HG03575 (cell line): ENCODE results near the gene RAB11A.

ENCODE experiments used
- ATAC-seq: cut with Tn5 transposase; IDR thresholded peaks from one replicate; pipeline ENCODE4 v1.9.1; 2021; ENCODE audit not compliant: unreplicated experiment, insufficient number of reproducible peaks, low FRiP score; ENCODE audit errors: extremely low read depth

Gene RAB11A

GRCh38 chr15:65927545-65927944 lies 58.3 kb downstream of the RAB11A start:
- no peak for ATAC-seq

DNA sequence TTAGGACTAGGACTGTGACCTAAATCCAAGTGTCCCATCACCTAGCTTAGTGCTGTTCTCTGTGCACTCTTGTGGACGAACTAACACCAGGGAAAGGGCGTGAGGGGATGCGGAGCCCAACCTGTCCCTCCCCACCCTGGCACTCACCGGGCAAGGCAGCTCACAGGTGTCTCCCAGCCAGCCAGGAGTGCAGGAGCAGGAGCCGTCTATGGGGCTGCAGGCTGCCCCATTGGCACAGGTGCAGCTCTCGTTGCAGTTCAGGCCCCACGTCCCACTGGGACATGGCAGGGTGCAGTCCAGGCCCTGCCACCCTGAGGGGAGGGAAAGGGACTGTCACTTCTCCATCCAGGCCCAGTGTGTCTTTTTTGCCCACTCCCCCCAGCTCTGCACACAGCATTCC lies 60.3 kb downstream of the RAB11A start:
- no peak for ATAC-seq

DNA sequence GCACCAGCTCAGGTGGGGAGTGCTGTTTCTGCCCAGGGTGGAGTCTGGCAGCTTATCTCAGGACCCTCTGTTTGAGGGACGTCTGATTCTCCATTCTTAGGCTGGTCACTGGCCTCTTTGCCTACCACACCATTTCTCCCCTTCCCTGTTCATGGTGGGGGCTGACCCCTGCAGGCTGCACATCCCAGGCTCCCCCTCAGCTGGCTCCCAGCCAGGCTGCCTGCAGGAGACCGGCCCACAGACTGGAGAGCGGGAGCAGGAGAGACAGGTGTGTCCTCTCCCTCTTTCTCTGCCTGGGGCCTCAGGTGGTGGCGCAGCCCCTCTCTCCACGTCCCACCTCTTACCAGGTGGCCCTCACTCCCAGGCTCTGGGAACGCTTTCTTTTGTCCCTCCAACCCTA lies 60.8 kb downstream of the RAB11A start:
- no peak for ATAC-seq

GRCh38 chr15:65931221-65931620 lies 61.9 kb downstream of the RAB11A start:
- ATAC-seq: no peak

DNA sequence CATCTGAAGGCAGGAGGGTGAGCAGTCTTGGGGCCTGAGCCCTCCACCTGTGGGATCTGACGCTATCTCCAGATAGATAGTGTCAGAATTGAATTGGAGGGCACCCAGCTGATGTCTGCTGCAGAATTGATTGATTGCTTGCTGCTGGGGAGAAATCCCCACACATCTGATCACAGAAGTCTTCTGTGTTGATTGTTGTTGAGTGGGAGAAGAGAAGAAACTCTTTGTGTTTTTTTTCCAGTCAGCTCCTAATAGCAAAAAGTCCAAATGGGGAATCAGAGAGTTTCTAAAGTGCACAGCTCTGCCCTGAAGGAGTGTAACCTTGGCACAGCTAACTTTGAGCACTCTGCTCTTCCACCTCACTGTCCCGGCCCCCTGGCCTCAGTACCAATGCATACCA lies 66.1 kb downstream of the RAB11A start:
- ATAC-seq: no peak

- no peak for ATAC-seq
Observed at GRCh38 chr15:65936282-65936681, 67.0 kb downstream of the RAB11A start.

- ATAC-seq: no peak
Observed at GRCh38 chr15:65937054-65937453, 67.8 kb downstream of the RAB11A start.

DNA sequence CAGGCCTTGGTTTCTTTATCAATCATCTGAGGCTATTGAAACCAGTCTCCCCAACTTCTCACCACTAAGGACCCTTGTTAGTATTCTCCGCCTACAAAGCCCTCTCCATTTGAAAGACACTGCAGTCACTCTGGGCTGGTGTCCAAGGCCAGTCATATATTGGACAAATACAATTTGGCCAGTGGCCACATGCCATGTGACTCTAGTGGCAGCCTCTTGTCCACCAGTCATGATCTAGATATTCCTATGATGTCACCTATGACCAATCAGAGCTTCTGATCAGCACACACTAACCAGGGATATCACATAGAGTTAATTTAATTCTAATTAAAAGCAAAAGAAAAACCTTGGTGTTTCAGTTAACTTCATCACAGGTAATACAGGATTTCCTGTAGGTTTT lies 68.2 kb downstream of the RAB11A start:
- no peak for ATAC-seq

- no peak for ATAC-seq
Observed at GRCh38 chr15:65938604-65939003, 69.3 kb downstream of the RAB11A start.

DNA sequence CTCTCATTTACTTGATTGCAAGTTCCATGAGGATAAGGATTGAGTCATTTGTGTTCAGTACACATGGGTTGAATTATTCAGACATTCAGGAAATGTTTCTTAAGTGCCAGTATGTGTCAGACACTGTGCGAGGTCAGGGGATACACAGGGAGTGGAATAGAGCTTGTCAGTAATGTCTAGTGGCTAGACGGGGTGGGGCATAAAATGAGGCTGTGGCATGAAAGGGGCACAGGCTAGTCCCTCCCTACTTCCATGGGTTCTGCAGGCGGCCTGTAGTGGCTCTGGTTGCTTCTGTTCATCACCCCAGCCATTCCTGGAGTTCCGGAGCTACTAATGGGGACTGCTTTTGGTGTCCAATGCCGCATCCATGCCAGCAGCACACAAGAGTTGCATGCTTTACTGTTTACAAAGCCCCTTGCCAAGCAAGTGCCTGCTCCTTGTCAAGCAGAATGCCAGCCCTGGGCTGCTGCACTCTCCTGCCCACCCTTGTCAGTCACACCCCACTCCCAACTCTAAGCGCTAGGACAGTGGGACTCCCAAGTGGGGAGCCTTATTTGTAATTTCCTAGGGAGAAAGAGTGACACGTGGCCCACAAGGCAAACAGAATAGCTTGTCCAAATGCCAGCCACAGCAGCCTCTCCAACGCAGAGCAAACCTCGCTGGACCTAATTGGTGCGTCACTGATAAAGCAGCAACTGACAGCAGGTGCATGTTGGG lies 70.8 kb downstream of the RAB11A start:
- ATAC-seq: no peak

DNA sequence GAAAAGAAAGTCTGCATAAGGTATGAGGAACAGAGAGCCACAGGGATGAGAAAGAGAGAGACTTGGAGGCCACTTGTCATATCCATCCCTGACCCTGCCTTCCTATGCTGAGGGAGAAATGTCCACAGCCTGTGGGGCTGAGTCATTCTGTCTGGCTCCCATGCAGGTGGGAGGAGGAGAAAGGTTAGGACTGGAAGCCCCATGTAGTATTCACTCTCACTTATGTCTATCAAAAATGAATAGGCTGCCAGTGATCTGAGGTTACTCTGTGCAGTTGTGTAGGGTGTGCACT lies 71.3 kb downstream of the RAB11A start:
- ATAC-seq: no peak
